T-helper 1 cell treated with Interleukin-12 subunit alpha and Interleukin-12 subunit beta and Interleukin-4 antibody, amounts not matched to agents 30 ng/mL and 1 ng/mL, for 36 hours (primary cell): ENCODE results near the gene GPRIN2. TPM values are rescaled to one million over a fixed set of nuclear protein-coding genes. Genes with fewer than 3 reads are reported as not detected.
"Not testable (repeated sequence)": the region's sequence is repeated elsewhere in the genome, so short reads cannot be mapped to it uniquely, and the experiment has no call there.

Experiments used
- intact Hi-C: fragments of 100-400 bp; cut with micrococcal nuclease; formaldehyde crosslinking; loops from one replicate; pipeline ENCODE4 v1.15.1; 2024
- total RNA-seq: library from RNA; stranded (reverse); gene quantifications from 2 replicates; pipeline ENCODE4 v1.2.3, GENCODE V29; 2022

The GPRIN2 gene
- not detected in 2 replicates for total RNA-seq

DNA sequence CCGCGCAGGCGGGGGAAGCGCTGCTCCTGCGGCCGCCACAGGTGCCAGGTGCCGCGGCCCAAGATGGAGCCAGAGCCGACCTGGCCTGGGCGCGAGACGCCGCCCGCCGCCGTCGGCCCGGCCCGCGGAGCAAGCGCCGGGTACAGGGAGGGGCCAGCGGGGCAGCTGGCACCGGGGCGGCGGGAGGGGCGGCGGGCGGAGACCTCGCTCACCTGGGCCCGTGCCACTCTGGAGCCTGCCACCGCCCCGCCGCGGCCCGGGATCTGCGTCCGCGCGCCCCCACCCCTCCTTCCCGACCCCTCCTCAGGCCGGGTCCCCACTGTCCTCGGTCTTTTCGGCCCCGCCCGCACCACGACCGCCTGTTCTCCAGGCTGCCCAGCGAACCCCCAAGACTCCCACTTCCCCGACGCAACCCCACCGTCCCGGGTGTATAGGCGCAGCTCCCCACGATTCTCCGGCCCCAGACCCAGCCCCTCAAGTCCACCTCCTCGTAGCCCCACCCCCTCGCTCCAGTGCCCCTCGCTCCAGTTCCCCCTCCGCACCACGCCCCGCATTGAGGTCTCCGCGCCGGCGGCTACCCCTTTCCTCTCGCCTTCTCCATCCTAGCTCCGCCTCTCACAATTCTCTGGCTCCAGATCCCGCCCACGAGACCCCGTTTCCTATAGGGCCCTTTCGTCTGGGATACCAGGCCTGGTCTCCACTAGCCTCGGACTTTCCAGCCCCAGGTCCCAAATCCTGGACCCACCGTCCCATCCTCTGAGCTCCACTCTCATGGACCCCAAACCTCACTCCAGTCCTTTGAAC lies at the start of gene GPRIN2:
Gene GPRIN2 (minus strand): TSS at position 144 of the 804 bp plus-strand sequence. CDS start 5,922 bp downstream, outside the sequence.
- intact Hi-C loops = no loop called here

GRCh38 chr10:46600516-46600915 lies 44.1 kb upstream of the GPRIN2 start:
- intact Hi-C loops = not testable (repeated sequence)

- intact Hi-C loops = not testable (repeated sequence)
Observed at GRCh38 chr10:46597616-46598246, 41.3 kb upstream of the GPRIN2 start.

- intact Hi-C loops = not testable (repeated sequence)
Observed at GRCh38 chr10:46596570-46596969, 40.1 kb upstream of the GPRIN2 start.

GRCh38 chr10:46594453-46595063 lies 38.1 kb upstream of the GPRIN2 start:
- intact Hi-C loops = not testable (repeated sequence)

DNA sequence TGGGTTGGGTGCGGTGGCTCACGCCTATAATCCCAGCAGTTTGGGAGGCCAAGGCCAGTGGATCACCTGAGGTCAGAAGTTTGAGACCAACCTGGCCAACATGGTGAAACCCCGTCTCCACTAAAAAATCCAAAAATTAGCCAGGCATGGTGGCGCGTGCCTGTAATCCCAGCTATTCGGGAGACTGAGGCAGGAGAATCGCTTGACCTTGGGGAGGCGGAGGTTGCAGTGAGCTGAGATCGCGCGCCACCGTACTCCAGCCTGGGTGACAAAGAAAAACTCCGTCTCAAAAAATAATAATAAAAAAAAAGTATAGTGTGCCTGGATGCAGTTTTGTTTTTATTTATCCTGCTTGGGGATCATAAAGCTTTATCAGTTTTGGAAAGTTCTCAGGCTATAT lies 36.8 kb upstream of the GPRIN2 start:
- intact Hi-C loops = not testable (repeated sequence)

- intact Hi-C loops = not testable (repeated sequence)
Observed at GRCh38 chr10:46591053-46591452, 34.6 kb upstream of the GPRIN2 start.

DNA sequence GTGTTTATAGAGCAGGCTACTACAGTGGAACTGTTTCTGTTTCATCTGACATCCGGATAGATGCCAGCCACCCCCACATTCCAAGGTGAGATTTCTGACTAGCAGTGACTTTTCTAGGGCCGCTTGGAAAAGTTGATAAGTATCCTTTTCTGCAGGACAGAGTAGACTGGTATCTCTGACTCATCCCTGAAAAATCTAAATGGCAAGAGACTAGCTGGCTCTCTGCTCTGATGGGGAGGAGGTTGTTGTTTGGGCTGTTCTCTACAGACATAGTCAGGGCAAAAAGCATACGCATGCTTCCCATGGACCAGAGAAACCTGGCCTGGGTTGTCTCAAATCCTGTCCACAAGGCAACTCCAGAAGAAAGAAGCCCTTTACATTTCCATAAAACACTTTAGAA lies 33.1 kb upstream of the GPRIN2 start:
- intact Hi-C loops = not testable (repeated sequence)

DNA sequence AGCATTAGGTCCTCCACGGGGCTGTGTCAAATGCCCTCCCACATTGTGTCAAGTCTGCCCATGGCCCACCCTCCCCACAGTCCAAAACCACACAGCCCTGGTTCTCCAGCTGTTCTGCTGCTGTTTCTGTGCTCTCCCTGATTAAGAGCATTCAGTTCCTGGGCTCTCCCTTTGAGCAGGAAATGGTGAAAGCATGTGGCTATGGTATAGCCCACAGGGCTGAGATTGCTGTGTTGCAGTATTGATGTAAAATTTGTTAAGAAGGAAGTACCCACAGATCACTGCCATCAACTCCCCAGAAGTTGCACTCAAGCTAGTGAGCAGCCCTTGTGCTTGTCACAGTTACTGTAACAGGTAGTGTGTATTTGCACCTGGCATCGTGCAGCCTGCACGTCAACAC lies 31.8 kb upstream of the GPRIN2 start:
- intact Hi-C loops = not testable (repeated sequence)

GRCh38 chr10:46587546-46587945 lies 31.1 kb upstream of the GPRIN2 start:
- intact Hi-C loops = not testable (repeated sequence)

DNA sequence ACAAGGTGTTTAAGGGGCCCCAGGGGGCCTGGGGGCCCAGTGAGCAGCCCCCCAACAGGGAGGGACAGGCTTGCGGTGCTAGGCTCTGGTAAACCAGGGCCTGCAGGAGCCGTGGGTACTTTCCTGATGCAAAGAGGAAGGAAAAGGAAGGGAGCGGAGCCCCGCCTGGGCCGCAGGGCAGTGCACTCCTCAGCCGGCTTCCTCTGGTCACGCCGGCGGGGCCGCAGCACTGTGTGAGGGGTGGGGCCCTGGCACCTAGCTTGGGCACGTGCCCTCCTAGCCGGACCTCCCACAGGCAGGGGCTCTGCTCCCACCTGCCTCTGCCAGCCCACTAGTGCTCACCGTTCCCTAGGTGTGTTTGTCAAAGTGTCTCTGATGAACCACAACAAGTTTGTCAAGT lies 28.8 kb upstream of the GPRIN2 start:
- intact Hi-C loops = not testable (repeated sequence)

DNA sequence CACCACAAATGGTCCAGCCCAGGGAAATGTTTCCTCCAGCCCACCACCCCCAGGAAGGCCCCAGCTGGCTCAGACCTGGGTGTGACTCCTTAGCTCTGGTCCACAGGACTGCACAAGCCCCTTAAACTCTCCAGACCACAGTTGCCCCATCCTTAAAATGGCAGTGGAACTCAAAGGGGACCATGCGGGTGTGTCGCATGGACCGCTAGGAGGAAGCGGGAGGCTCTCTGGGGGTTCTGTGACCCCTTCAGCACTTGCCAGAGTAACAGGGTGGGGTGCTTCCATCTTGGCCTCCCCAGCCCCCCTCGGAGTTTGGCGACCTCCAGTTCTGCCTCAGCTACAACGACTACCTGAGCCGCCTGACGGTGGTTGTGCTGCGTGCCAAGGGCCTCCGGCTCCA lies 27.7 kb upstream of the GPRIN2 start:
- intact Hi-C loops = not testable (repeated sequence)

GRCh38 chr10:46582568-46582967 lies 26.1 kb upstream of the GPRIN2 start:
- intact Hi-C loops = not testable (repeated sequence)

DNA sequence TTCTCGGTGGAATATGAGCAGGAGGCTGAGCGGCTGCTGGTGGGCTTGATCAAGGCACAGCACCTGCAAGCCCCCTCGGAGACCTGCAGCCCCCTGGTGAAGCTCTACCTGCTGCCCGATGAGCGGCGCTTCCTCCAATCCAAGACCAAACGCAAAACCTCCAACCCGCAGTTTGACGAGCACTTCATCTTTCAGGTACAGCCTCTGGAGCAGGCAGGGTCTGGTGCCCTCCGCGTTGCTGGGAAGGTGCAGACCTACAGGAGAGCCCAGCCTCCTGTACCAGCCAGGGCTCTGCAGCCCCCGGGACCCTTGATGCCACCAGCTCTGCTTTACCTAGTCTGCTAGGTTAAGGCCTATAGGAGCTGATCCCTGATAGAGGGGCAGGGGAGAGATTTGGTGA lies 25.5 kb upstream of the GPRIN2 start:
- intact Hi-C loops = not testable (repeated sequence)

GRCh38 chr10:46579378-46579777 lies 22.9 kb upstream of the GPRIN2 start:
- intact Hi-C loops = not testable (repeated sequence)

DNA sequence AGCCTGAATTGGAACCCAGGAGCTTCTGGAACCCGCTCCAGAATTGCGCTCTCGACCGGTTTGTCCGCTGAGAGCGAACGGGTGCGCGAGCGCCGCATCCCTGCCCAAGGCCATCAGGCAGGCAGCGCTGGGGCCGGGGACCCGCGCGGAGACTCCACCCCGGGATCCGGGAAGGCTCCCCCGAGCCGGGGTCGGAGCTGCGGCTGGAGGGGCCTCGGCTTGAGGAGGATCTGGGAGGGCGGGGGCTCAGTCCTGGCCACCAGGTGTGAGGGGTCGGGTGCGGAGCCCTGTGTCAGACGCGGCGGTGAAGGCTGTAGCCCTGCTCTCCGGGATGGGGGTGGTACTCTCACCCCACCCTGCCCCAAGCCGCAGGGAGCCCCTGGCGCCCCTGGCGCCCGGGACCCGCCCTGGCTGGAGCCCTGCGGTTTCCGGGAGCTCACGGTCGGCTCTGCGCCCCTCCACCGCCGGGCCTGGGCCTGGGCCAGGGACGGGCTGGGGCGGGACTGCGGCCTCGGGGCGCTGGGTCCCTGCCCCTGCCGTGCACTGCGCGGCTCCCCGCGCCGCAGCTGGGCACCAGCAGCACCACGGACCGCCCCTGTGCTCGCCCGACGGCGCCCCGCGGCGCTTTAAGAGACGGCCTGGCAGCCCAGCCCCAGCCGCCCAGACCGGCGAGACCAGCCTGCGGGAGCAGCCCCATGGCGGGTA lies 22.2 kb upstream of the GPRIN2 start, which contains the start of gene SYT15:
Gene SYT15 (plus strand): TSS at position 655 of the 705 bp plus-strand sequence. CDS start 41 bp downstream, at position 696.
- intact Hi-C loops = not testable (repeated sequence)

DNA sequence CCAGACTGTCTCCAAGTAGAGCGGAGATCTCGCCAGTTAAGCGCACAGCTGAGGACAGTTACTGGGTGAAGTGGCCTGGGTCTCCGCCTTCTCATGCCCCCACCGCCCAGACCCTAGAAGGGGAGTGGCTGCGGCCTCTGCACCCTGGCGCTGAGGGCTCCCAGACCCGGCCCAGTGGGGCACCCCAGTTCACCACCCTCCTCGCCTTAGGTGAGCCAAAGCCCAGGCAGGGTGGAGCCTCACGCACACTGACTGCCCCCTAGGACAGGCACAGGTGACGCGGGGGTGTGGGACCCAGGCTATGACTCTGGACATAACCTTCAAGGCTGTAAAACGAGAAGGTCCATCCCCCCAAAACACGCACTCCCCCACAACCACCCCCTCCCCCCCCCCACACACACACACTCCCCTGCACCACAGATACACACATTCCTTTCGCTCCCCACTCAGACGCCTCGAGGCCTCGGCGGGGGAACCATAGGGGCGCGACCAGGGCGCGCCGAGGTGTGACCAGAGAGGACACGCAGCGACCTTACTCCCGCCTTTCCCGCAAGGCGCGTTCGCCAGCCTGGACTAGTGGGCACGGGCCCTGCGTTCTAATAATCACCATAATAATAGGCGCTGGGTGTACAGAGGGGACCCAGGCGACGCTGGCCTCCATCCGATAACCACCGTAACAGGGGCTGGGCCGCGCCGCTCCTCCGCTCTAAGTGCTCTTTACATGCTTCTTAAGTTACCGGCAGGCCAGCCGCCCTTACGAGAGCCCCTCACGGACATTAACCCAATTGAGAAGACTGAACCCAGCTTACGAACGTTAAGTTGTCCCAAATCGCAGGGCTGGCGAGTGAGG lies 21.4 kb upstream of the GPRIN2 start:
- intact Hi-C loops = not testable (repeated sequence)

GRCh38 chr10:46573884-46574283 lies 17.4 kb upstream of the GPRIN2 start:
- intact Hi-C loops = not testable (repeated sequence)

- intact Hi-C loops = not testable (repeated sequence)
Observed at GRCh38 chr10:46573314-46573713, 16.9 kb upstream of the GPRIN2 start.

DNA sequence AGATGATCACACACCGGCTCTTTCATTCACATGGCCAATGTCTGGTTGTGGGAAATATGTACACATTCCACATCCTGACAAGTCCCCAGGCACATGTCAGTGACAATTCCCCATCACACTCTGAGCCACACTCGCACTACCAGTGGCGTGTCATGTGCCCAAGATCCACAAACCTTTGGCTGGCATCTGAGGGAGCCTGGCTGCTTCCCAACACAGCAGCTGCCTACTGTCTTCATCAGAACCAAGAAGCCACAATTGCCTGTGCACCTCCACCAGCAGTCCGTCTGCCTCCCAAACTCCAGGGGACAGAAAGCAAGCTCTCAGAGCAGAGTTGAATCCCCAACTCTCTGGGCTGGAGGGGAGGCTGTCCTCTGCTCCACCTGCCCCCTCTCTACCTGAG lies 16.3 kb upstream of the GPRIN2 start:
- intact Hi-C loops = not testable (repeated sequence)

DNA sequence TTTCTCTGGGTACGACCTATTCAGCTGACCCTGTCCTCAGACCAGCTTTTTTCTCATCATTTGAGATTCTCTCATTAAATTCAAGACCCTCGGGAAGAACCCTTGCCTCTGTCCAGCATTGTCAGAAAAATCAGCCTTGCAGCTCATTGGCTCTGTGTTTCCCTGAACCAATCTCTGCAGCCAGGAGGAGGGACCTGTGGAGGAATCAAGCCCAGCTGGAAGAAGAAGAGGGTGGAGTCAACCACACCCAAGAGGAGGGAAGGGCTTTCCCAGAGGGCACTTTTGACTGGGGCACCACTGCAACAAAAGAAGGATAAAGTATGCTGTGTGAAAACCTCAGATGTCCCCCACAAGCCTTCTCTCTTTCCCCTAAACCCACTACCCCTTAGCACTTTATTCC lies 14.2 kb upstream of the GPRIN2 start:
- intact Hi-C loops = not testable (repeated sequence)
